ENCODE measurements around the gene TCEANC.

DNA sequence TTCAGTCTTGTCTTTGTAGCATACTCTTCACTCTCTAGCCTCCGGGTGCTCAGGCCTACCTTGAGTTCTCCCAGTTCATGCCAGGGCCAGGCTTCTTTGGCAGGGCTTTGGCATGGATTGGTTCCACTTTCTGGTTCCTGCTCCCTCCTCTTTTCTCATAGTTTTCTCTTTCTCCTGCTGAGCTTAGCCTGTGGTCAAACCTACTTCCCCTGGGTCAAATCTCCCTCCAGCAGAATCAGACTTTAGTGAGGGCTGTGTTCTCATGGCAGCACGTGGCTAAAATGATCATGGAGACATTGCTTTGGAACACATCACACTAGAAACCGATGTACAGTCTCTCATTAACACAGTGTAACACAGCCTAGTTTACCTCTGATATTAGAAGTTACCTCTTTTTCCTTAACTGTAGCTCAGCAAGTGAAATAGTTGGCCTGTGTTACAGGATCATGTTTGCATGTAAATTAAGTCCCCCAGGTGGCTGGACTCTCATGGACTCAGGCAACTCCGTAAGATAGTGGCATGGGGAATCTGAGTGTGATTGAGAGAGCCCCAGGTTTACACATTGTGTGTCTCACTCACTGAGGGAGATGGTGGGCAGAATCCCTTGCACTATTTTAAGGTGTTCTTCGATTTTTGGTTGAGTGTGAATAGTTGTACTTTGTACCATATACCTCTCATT, 49.3 kb downstream of the TCEANC start:
- TF ChIP-seq CTCF (IDR thresholded peaks at IDR 0.05): no peak
- TF ChIP-seq POLR2A (IDR thresholded peaks at IDR 0.05): no peak

Data from esophagus squamous epithelium (tissue), 4 donors.